GM21737 (cell line): ENCODE data around the gene MACROD1.

ENCODE experiments used
- ATAC-seq: cut with Tn5 transposase; IDR thresholded peaks from one replicate; pipeline ENCODE4 v1.9.1; 2021; ENCODE audit warnings: mild to moderate bottlenecking, moderate library complexity; ENCODE audit not compliant: unreplicated experiment

Gene MACROD1

GRCh38 chr11:64078905-64079304, 87.0 kb downstream of the MACROD1 start:
- no peak for ATAC-seq

GRCh38 chr11:64078284-64078683, 87.6 kb downstream of the MACROD1 start:
- ATAC-seq = no peak

GRCh38 chr11:64077607-64078006, 88.3 kb downstream of the MACROD1 start:
- no peak for ATAC-seq

GRCh38 chr11:64076758-64077157, 89.2 kb downstream of the MACROD1 start:
- ATAC-seq = no peak

- no peak for ATAC-seq
Measured at GRCh38 chr11:64074239-64074638, 91.7 kb downstream of the MACROD1 start.

GRCh38 chr11:64073542-64073941, 92.4 kb downstream of the MACROD1 start:
- no peak for ATAC-seq

- no peak for ATAC-seq
Measured at GRCh38 chr11:64072871-64073270, 93.0 kb downstream of the MACROD1 start.

GRCh38 chr11:64072403-64072802, 93.5 kb downstream of the MACROD1 start:
- ATAC-seq = no peak

GRCh38 chr11:64071849-64072248, 94.1 kb downstream of the MACROD1 start:
- no peak for ATAC-seq

- no peak for ATAC-seq
Measured at GRCh38 chr11:64070314-64070681, 95.6 kb downstream of the MACROD1 start.

- no peak for ATAC-seq
Measured at GRCh38 chr11:64069401-64070313, 96.3 kb downstream of the MACROD1 start.

GRCh38 chr11:64068705-64069400, 97.1 kb downstream of the MACROD1 start:
- ATAC-seq = no peak

- no peak for ATAC-seq
Measured at GRCh38 chr11:64067230-64067993, 98.5 kb downstream of the MACROD1 start.

GRCh38 chr11:64065712-64066111, 100.2 kb downstream of the MACROD1 start:
- ATAC-seq = no peak

- no peak for ATAC-seq
Measured at GRCh38 chr11:64065141-64065465, 100.8 kb downstream of the MACROD1 start.

GRCh38 chr11:64064374-64065140, 101.4 kb downstream of the MACROD1 start:
- no peak for ATAC-seq

- ATAC-seq = no peak
Measured at GRCh38 chr11:64063777-64064176, 102.1 kb downstream of the MACROD1 start.

- ATAC-seq = no peak
Measured at GRCh38 chr11:64062185-64063039, 103.5 kb downstream of the MACROD1 start.

- ATAC-seq = no peak
Measured at GRCh38 chr11:64060861-64061444, 105.0 kb downstream of the MACROD1 start.
